HG02852 (cell line): ENCODE results near the gene LRRC40.

Source experiments
- ATAC-seq: cut with Tn5 transposase; IDR thresholded peaks from one replicate; pipeline ENCODE4 v1.9.1; 2021; ENCODE audit warnings: mild to moderate bottlenecking, moderate library complexity; ENCODE audit not compliant: unreplicated experiment

Gene LRRC40

DNA sequence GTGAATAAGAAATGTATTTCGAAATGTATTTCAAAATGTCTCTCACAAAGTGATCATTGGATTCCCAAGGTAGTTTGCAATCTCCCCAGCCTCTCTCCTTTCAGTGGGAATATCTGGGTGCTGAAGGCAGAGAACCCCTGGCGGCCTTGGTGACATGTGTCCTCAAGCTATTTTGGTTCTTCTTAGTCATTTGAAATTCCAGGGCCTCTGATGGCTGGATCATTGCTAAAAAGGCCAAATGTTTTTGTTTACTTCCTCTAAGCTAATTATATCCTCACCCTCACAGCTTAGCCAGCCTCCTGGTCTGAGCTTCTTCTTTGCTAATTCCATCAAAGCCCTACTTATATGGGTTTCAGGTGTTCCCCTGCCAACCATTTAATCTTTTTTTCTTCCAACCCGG, 71.2 kb downstream of the LRRC40 start:
- ATAC-seq = no peak

DNA sequence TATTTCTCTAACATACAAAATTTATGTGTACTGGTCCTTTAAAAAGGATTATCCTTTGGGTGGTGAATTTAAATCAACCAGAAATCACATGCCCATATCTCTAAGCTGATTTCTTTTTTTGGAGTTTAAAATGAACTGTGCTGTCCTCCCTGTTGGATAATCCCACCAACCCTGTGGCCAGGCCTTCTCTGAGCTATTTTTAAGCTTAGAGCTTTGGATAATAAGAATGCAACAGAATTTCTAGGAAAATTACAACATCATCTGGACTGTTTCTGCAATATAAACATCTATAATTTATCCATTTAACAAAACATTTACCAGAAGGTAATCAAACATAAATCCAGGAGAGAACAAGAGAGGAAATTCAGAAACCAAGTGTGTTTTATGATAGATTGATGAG, 88.3 kb downstream of the LRRC40 start:
- no peak for ATAC-seq

DNA sequence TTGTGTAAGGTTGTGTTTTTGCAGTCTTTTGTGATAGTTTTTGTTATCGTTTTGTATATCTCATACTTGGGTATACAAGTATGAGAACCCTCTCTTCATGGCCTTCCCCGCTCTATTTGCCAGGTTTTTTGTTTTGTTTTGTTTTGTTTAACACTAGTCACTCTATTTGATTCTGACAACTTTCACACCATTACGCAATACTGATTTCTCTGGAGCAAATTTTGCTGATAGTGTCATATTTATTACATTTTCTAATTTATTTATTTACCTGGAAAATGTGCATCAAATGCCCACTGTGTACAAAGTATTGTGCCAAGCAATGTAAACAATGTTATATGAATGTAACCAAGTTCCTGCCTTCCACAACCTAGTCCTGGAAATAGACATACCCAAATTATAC, 90.1 kb downstream of the LRRC40 start:
- ATAC-seq = no peak

DNA sequence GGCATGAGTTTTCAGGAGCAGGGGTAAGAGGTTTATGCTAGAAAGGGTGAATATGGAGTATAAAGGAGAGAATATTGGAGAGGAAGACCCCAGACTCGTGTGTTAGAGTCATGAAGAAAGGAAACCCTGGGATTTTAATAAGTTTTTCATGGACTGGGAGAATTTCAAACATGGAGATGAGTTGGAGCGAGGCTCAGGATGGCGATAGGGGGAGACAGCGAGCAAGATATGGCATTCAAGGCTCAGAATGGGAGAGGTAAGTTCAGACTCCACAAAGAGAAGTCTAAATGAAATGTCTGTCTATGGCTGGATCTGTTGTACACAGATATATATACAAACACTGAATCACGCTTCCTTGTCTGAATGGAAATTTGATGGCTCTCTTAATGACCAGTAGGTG, 92.5 kb downstream of the LRRC40 start:
- no peak for ATAC-seq

DNA sequence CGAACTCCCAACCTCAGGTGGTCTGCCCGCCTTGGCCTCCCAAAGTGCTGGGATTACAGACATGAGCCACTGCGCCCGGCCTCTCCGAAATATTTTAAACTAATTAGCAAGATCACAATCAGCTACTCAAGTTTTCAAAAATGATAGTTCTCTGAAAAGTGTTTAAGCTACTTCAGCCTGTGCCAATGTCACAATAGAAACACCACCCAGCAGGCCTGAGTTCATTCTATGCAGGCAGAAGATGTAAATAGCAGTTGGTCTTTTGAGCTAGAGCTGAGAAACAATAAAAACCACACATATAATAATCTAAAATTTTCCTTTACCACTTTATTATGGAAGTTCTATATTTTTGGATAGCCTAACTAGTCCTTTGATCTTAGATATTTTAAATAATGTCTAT, 96.1 kb downstream of the LRRC40 start:
- ATAC-seq = no peak

DNA sequence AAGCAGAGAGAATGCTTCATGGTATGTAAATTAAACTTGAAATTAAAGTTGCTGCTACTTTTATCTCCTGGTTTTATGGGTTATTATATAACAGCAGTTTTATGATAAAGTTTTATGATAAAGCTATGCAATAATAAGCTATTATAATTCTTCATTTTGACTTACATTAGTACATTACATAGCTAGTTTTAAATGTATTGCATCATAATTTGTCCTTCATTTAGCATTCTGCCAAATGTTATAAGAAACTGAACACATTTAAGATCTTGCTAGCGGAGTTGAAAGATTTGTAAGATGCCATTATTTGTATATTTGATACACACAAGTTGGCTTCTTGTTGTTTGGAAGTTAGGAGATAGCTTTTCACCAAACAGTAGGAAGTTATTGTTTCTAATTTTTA, 101.6 kb downstream of the LRRC40 start:
- no peak for ATAC-seq

DNA sequence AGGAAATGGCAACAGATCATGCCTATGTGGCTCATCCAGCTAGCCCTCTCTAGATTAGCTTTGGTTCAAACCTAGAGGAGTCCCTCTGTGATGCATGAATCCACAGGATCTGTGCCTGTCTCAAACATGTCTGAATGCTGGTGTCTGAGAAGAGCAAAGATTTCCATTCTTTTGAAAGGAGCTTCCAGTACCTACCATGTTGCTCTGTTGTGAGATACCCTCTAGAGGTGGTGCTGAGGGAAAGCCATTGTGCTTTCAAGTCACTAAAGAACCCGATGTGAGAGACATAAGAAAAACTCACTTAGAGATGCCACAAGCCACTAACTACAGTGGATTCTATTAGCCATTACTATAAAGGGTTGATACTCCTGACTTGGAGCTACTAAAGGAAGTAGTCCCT, 103.6 kb downstream of the LRRC40 start:
- no peak for ATAC-seq

DNA sequence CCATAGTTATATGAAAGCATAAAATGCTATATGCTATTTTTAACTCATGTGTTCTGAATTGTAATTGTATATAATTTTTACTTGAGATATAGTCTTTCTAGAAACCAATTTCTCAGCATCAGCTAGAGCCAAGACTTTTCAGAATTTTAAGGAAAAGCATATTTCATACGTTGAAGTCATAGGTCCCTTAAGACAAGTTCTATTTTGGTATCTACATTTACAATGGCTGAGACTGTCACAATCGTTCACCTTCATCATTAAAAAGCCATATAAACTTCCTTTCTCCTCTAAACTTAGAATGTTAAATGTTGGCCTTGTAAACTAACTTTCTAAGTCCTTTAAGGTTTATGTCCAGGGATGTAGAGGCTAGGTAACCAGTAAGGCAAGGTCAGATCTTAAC, 104.1 kb downstream of the LRRC40 start:
- no peak for ATAC-seq
